ENCODE measurements around the gene CACNA2D3. TPM values are rescaled to one million over a fixed set of nuclear protein-coding genes. Genes with fewer than 3 reads are reported as not detected.

Gene CACNA2D3
- total RNA-seq, 2 experiments from 2014 or later, result not detected

DNA sequence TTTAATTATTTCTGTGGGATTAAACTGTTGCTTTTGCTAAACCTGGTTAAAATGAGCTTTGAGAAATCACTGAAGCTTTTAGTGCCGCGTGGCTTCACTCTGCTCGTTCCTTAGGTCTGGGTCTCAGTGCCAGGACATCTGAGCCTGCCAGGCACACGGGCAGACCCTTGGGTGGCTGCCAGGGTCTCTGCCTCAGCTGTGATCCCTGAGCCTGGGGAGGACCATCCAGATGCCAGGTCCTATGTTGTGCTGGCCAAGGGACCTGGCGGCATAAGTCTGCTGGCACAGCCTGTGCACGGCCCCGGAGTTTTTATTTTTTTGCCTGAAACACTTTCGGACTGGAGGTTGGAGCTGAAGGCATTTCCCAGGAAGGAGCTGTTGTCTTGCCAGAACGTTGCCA lies 477.4 kb downstream of the CACNA2D3 start:
- Histone ChIP-seq H3K9me3 (ENCODE audit: low read length) (no peaks in the 10 kb centered on the region), H3K4me1 (ENCODE audit: insufficient read depth, low read length, poor library complexity, severe bottlenecking) (no peaks in the 10 kb centered on the region), H3K36me3 (ENCODE audit: insufficient read depth, low read length) (no peaks in the 10 kb centered on the region), H4K20me1 (ENCODE audit: insufficient read depth, low read length) (no peaks in the 10 kb centered on the region), H2AFZ (ENCODE audit: low read length) (no peak overlapping the region), H3K4me3 (ENCODE audit: low read depth, low read length, poor library complexity, severe bottlenecking) (no peak overlapping the region), H3K4me2 (ENCODE audit: low read length) (no peak overlapping the region), H3K79me2 (ENCODE audit: insufficient read depth, low read depth, low read length) (no peaks in the 10 kb centered on the region), H3K27ac (ENCODE audit: low read depth, low read length, poor library complexity, severe bottlenecking) (no peak overlapping the region), H3K9me2 (ENCODE audit: insufficient read depth, low read length) (no peaks in the 10 kb centered on the region)
- BruUV-seq (replicated peaks), result no TSS peak
- no peak for TF ChIP-seq EZH2phosphoT487 (IDR thresholded peaks at IDR 0.05; ENCODE audit: borderline replicate concordance, low read depth, low read length)
- TF ChIP-seq, protein P1, sequence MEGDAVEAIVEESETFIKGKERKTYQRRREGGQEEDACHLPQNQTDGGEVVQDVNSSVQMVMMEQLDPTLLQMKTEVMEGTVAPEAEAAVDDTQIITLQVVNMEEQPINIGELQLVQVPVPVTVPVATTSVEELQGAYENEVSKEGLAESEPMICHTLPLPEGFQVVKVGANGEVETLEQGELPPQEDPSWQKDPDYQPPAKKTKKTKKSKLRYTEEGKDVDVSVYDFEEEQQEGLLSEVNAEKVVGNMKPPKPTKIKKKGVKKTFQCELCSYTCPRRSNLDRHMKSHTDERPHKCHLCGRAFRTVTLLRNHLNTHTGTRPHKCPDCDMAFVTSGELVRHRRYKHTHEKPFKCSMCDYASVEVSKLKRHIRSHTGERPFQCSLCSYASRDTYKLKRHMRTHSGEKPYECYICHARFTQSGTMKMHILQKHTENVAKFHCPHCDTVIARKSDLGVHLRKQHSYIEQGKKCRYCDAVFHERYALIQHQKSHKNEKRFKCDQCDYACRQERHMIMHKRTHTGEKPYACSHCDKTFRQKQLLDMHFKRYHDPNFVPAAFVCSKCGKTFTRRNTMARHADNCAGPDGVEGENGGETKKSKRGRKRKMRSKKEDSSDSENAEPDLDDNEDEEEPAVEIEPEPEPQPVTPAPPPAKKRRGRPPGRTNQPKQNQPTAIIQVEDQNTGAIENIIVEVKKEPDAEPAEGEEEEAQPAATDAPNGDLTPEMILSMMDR (conservative IDR thresholded peaks at IDR 0.05; ENCODE audit: low read length), result no peak
- intact Hi-C loops (cut with micrococcal nuclease; ENCODE audit: unreplicated experiment), result no loop called here
- ChIA-PET CTCF (ENCODE audit: unreplicated experiment) (no interaction called here), POLR2A (no interaction called here)
- DNase-seq (ENCODE audit: low spot score), result no peak

DNA sequence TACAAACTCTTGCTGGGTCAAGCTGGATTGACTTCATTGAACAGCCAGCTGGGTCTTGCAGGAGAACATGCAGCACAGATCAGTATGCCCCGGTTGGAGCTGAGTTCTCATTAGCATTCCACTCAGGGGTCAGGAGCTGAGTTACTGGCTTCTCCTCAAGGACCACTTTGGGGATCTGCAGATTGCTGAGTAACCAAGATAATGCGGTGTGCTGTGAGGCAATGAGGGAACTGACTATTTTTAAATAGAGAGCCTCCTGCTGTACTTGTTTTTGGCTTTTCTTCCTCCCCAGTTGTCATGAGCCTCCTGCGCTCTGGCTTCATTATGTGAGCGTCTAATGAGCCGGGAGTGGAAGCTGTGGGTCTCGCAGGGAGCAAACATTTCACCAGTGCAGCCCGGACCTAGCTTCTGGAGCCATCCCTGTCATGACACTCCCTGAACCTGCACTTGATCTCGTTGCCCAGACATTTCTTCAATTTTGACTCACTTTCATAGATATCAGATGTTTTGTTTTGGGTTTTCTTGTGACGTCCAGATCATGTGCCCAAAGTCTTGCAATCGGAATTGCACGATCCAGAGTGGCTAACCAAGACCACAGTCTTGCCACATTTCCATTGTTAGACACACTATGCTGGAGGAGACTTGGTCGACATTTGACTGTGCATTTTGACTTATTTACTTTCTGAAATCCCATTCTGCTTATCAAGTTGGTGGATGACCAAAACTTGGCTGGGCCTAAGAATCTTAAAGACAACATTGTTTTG lies 478.3 kb downstream of the CACNA2D3 start:
- H3K4me3 ChIP-seq (ENCODE audit: low read depth, low read length, poor library complexity, severe bottlenecking), result no peak overlapping the region
- H3K9me3 ChIP-seq (ENCODE audit: low read length), result no peaks in the 10 kb centered on the region
- no peak for TF ChIP-seq EZH2phosphoT487 (IDR thresholded peaks at IDR 0.05; ENCODE audit: borderline replicate concordance, low read depth, low read length)
- H3K36me3 ChIP-seq (ENCODE audit: insufficient read depth, low read length), result no peaks in the 10 kb centered on the region
- CTCF ChIA-PET (ENCODE audit: unreplicated experiment), result no interaction called here
- POLR2A ChIA-PET, result no interaction called here
- no peaks in the 10 kb centered on the region for H3K9me2 ChIP-seq (ENCODE audit: insufficient read depth, low read length)
- H4K20me1 ChIP-seq (ENCODE audit: insufficient read depth, low read length), result no peaks in the 10 kb centered on the region
- intact Hi-C loops (cut with micrococcal nuclease; ENCODE audit: unreplicated experiment), result no loop called here
- no peaks in the 10 kb centered on the region for H3K4me1 ChIP-seq (ENCODE audit: insufficient read depth, low read length, poor library complexity, severe bottlenecking)
- no TSS peak for BruUV-seq (replicated peaks)
- no peak overlapping the region for H3K4me2 ChIP-seq (ENCODE audit: low read length)
- H3K79me2 ChIP-seq (ENCODE audit: insufficient read depth, low read depth, low read length), result no peaks in the 10 kb centered on the region
- no peak overlapping the region for H2AFZ ChIP-seq (ENCODE audit: low read length)
- DNase-seq (ENCODE audit: low spot score), result no peak
- no peak overlapping the region for H3K27ac ChIP-seq (ENCODE audit: low read depth, low read length, poor library complexity, severe bottlenecking)

DNA sequence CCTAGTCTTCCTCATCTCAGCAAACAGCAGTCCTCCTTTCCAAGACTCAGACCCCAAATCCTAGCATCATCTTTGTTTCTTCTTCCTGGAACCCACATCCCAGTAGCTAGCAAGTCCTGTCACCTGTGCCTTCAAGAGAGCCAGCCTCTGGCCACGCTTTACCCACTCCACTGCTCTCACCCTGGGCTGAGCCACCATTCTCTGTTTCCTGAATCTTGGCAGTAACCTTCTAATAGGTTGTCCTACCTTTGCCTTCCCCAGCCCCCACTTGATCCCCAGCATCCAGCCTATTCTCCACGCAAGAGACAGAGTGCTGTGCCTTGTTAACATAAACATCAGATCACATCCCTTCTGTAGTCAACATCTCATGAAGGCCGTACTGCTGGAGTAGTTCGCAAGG lies 482.1 kb downstream of the CACNA2D3 start:
- POLR2A ChIA-PET, result no interaction called here
- no peak for DNase-seq (ENCODE audit: low spot score)
- intact Hi-C loops (cut with micrococcal nuclease; ENCODE audit: unreplicated experiment), result no loop called here

More for the DNA sequence above, 482.1 kb downstream of the CACNA2D3 start:
- Histone ChIP-seq H3K4me1 (ENCODE audit: insufficient read depth, low read length, poor library complexity, severe bottlenecking) (no peaks in the 10 kb centered on the region), H3K36me3 (ENCODE audit: insufficient read depth, low read length) (no peaks in the 10 kb centered on the region), H2AFZ (ENCODE audit: low read length) (no peak overlapping the region), H3K79me2 (ENCODE audit: insufficient read depth, low read depth, low read length) (no peaks in the 10 kb centered on the region), H3K9me2 (ENCODE audit: insufficient read depth, low read length) (no peaks in the 10 kb centered on the region), H3K9me3 (ENCODE audit: low read length) (no peaks in the 10 kb centered on the region), H3K4me3 (ENCODE audit: low read depth, low read length, poor library complexity, severe bottlenecking) (no peak overlapping the region), H3K4me2 (ENCODE audit: low read length) (no peak overlapping the region), H4K20me1 (ENCODE audit: insufficient read depth, low read length) (no peaks in the 10 kb centered on the region), H3K27ac (ENCODE audit: low read depth, low read length, poor library complexity, severe bottlenecking) (no peak overlapping the region)
- no peak for TF ChIP-seq EZH2phosphoT487 (IDR thresholded peaks at IDR 0.05; ENCODE audit: borderline replicate concordance, low read depth, low read length)
- TF ChIP-seq, protein P1 (conservative IDR thresholded peaks at IDR 0.05; ENCODE audit: low read length), result no peak
- CTCF ChIA-PET (ENCODE audit: unreplicated experiment), result no interaction called here
- no TSS peak for BruUV-seq (replicated peaks)
